ENCODE results near the gene SLC23A1.

Gene SLC23A1

GRCh38 chr5:139406963-139407362 is 23.9 kb upstream of the SLC23A1 start:
- DNase-seq = no peak

GRCh38 chr5:139404484-139404840 is 21.4 kb upstream of the SLC23A1 start:
- DNase-seq = no peak

GRCh38 chr5:139403787-139404483 is 20.8 kb upstream of the SLC23A1 start, which contains the start of gene SPATA24:
SPATA24 (minus strand) TSS chr5:139404089; CDS start chr5:139404060, 29 bp downstream.
- DNase-seq = peak; percentile 96

GRCh38 chr5:139403418-139403786 is 20.3 kb upstream of the SLC23A1 start:
- DNase-seq = no peak

- no peak for DNase-seq
Observed at GRCh38 chr5:139402561-139403158, 19.6 kb upstream of the SLC23A1 start.

GRCh38 chr5:139401546-139401945 is 18.4 kb upstream of the SLC23A1 start:
- no peak for DNase-seq

GRCh38 chr5:139399501-139400121 is 16.5 kb upstream of the SLC23A1 start:
- no peak for DNase-seq

- DNase-seq = no peak
Observed at GRCh38 chr5:139397921-139398320, 14.8 kb upstream of the SLC23A1 start.

- DNase-seq = no peak
Observed at GRCh38 chr5:139396691-139397090, 13.6 kb upstream of the SLC23A1 start.

GRCh38 chr5:139395844-139396640 is 12.9 kb upstream of the SLC23A1 start:
- DNase-seq = no peak

GRCh38 chr5:139394654-139395566 is 11.8 kb upstream of the SLC23A1 start, which contains the start of gene PROB1:
PROB1 (minus strand) TSS chr5:139395104; CDS start chr5:139395081, 23 bp downstream.
- no peak for DNase-seq

GRCh38 chr5:139394123-139394653 is 11.1 kb upstream of the SLC23A1 start:
- DNase-seq = peak; percentile 55

- no peak for DNase-seq
Observed at GRCh38 chr5:139393497-139394122, 10.5 kb upstream of the SLC23A1 start.

GRCh38 chr5:139392678-139393496 is 9.8 kb upstream of the SLC23A1 start:
- DNase-seq = peak; percentile 65

GRCh38 chr5:139392324-139392677 is 9.2 kb upstream of the SLC23A1 start:
- DNase-seq = no peak

GRCh38 chr5:139391570-139392323 is 8.7 kb upstream of the SLC23A1 start:
- no peak for DNase-seq

GRCh38 chr5:139390639-139391569 is 7.8 kb upstream of the SLC23A1 start:
- no peak for DNase-seq

Data from effector CD4-positive, alpha-beta T cell (primary cell).